ENCODE results near the gene PCDHB11. TPM values are rescaled to one million over a fixed set of nuclear protein-coding genes. Genes with fewer than 3 reads are reported as not detected.
A peak's percentile ranks its signal among the peaks of the same experiment; 100 is the strongest.
"Not testable (repeated sequence)": the region's sequence is repeated elsewhere in the genome, so short reads cannot be mapped to it uniquely, and the experiment has no call there.

The PCDHB11 gene
- polyA plus RNA-seq, 3 donors, result not detected

GRCh38 chr5:141152096-141152495 is 47.3 kb upstream of the PCDHB11 start:
- H3K9me3 Mint-ChIP-seq, result peaks cover 36 to 59% (median 50%) of the 10 kb centered on the region in 7 donors

DNA sequence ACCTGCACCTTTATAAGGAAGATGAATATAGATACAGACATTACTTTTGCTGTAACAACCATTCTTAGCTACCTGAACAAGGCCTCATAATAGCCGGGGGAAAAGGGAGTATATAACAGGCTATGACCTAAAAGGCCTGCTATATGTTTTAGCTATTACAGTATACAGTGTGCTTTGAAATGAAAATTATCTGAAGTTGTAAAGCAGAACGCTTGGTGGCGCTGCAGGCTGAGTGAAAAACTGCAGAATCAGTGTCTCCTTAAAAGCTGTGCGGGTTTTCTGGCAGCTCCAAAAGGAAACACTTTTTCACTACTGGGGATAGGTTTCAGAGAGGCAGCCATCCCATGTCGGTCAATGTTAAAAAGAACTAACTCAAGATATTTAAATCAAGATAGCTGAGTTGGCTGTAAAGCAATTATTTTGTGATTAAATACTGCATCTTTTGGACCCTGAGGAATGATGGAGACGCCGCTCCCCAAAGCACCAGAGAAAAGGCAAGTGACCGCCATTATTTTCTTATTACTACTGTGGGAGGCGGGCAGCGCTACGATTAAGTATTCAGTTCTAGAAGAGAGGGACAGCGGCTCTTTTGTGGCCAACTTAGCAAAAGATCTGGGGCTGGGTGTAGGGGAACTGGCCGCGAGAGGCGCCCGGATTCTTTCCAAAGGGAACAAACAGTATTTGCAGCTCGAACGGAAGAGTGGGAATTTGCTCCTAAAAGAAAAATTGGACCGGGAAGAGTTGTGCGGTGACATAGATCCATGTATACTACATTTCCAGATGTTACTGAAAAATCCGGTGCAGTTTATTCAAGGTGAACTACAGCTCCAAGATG is 43.7 kb upstream of the PCDHB11 start:
- Mint-ChIP-seq H3K4me1 (no peaks in the 10 kb centered on the region), H3K36me3 (no peaks in the 10 kb centered on the region), H3K27ac (no peak overlapping the region), H3K4me3 (peak overlapping the region in 1 of 2 donors; percentile 58), H3K27me3 (ENCODE audit: low read depth in 3 of 3) (peaks cover 4 to 30% (median 25%) of the 10 kb centered on the region in 3 donors), H3K9me3 (peaks cover 43 to 67% (median 51%) of the 10 kb centered on the region in 7 donors)
- DNase-seq, result no peak
- no peak overlapping the region for H2AFZ ChIP-seq (ENCODE audit: insufficient read depth, low read depth, low read length, poor library complexity, severe bottlenecking)
- no peak overlapping the region for H3K4me2 ChIP-seq (replicated peaks; ENCODE audit: extremely low read depth, low read length, poor library complexity, severe bottlenecking)
- no peaks in the 10 kb centered on the region for H4K20me1 ChIP-seq (ENCODE audit: insufficient read depth, low read length)
- H3K27me3 ChIP-seq (ENCODE audit: control insufficient read depth in 2 of 2, insufficient read depth in 2 of 2, low read length in 2 of 2), result peaks cover 0 to 9% of the 10 kb centered on the region in 2 donors
- no peak overlapping the region for H3K4me3 ChIP-seq (replicated peaks in 1 of 3; ENCODE audit: low read depth in 2 of 3, low read length in 3 of 3)
- no peaks in the 10 kb centered on the region for H3K4me1 ChIP-seq (ENCODE audit: control insufficient read depth in 1 of 2, insufficient read depth in 2 of 2, low read length in 2 of 2)
- 35% methylated on average over 9 of the region's 21 CpGs for whole genome bisulfite sequencing (ENCODE audit: insufficient coverage)
- no peak overlapping the region for H3K27ac ChIP-seq (ENCODE audit: low read depth in 1 of 2, low read length in 2 of 2)
- intact Hi-C loops (cut with micrococcal nuclease), result no loop called here
- TF ChIP-seq, protein P1, sequence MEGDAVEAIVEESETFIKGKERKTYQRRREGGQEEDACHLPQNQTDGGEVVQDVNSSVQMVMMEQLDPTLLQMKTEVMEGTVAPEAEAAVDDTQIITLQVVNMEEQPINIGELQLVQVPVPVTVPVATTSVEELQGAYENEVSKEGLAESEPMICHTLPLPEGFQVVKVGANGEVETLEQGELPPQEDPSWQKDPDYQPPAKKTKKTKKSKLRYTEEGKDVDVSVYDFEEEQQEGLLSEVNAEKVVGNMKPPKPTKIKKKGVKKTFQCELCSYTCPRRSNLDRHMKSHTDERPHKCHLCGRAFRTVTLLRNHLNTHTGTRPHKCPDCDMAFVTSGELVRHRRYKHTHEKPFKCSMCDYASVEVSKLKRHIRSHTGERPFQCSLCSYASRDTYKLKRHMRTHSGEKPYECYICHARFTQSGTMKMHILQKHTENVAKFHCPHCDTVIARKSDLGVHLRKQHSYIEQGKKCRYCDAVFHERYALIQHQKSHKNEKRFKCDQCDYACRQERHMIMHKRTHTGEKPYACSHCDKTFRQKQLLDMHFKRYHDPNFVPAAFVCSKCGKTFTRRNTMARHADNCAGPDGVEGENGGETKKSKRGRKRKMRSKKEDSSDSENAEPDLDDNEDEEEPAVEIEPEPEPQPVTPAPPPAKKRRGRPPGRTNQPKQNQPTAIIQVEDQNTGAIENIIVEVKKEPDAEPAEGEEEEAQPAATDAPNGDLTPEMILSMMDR (IDR thresholded peaks at IDR 0.05), result no peak
- H3K9ac ChIP-seq (ENCODE audit: insufficient read depth, low read length, poor library complexity, severe bottlenecking), result no peak overlapping the region
- no peaks in the 10 kb centered on the region for H3K79me2 ChIP-seq (ENCODE audit: insufficient read depth, low read length)
- no peaks in the 10 kb centered on the region for H3K36me3 ChIP-seq (replicated peaks in 1 of 2; ENCODE audit: control insufficient read depth in 1 of 2, insufficient read depth in 2 of 2, low read length in 2 of 2)
- peaks cover 48 to 54% of the 10 kb centered on the region in 2 donors for H3K9me3 ChIP-seq (replicated peaks in 1 of 2; ENCODE audit: control insufficient read depth in 1 of 2, insufficient read depth in 1 of 2, low read length in 2 of 2)

More at GRCh38 chr5:141152096-141152495, 47.3 kb upstream of the PCDHB11 start:
- WGBS (ENCODE audit: insufficient coverage), result 32% methylated on average over 27 of the region's 36 CpGs
- peaks cover 47 to 58% of the 10 kb centered on the region in 2 donors for H3K9me3 ChIP-seq (replicated peaks in 1 of 2; ENCODE audit: control insufficient read depth in 1 of 2, insufficient read depth in 1 of 2, low read length in 2 of 2)
- H3K4me3 Mint-ChIP-seq; H3K79me2 ChIP-seq (ENCODE audit: insufficient read depth, low read length); DNase-seq; H3K4me3 ChIP-seq (replicated peaks in 1 of 3; ENCODE audit: low read depth in 2 of 3, low read length in 3 of 3); H3K4me2 ChIP-seq (replicated peaks; ENCODE audit: extremely low read depth, low read length, poor library complexity, severe bottlenecking); H2AFZ ChIP-seq (ENCODE audit: insufficient read depth, low read depth, low read length, poor library complexity, severe bottlenecking); H3K9ac ChIP-seq (ENCODE audit: insufficient read depth, low read length, poor library complexity, severe bottlenecking); H3K27ac Mint-ChIP-seq; H3K4me1 ChIP-seq (ENCODE audit: control insufficient read depth in 1 of 2, insufficient read depth in 2 of 2, low read length in 2 of 2); H3K36me3 Mint-ChIP-seq; H3K27me3 ChIP-seq (ENCODE audit: control insufficient read depth in 2 of 2, insufficient read depth in 2 of 2, low read length in 2 of 2); H4K20me1 ChIP-seq (ENCODE audit: insufficient read depth, low read length); intact Hi-C loops (cut with micrococcal nuclease); H3K27ac ChIP-seq (ENCODE audit: low read depth in 1 of 2, low read length in 2 of 2); H3K4me1 Mint-ChIP-seq; H3K36me3 ChIP-seq (replicated peaks in 1 of 2; ENCODE audit: control insufficient read depth in 1 of 2, insufficient read depth in 2 of 2, low read length in 2 of 2): not testable (repeated sequence)
- peaks cover 4 to 27% (median 22%) of the 10 kb centered on the region in 3 donors for H3K27me3 Mint-ChIP-seq (ENCODE audit: low read depth in 3 of 3)

- H3K4me1 Mint-ChIP-seq; H3K27ac Mint-ChIP-seq; H3K4me2 ChIP-seq (replicated peaks; ENCODE audit: extremely low read depth, low read length, poor library complexity, severe bottlenecking); intact Hi-C loops (cut with micrococcal nuclease); H3K36me3 ChIP-seq (replicated peaks in 1 of 2; ENCODE audit: control insufficient read depth in 1 of 2, insufficient read depth in 2 of 2, low read length in 2 of 2); H3K9ac ChIP-seq (ENCODE audit: insufficient read depth, low read length, poor library complexity, severe bottlenecking); H3K27me3 ChIP-seq (ENCODE audit: control insufficient read depth in 2 of 2, insufficient read depth in 2 of 2, low read length in 2 of 2); H3K36me3 Mint-ChIP-seq; H3K79me2 ChIP-seq (ENCODE audit: insufficient read depth, low read length); H3K27ac ChIP-seq (ENCODE audit: low read depth in 1 of 2, low read length in 2 of 2); H2AFZ ChIP-seq (ENCODE audit: insufficient read depth, low read depth, low read length, poor library complexity, severe bottlenecking); H3K4me1 ChIP-seq (ENCODE audit: control insufficient read depth in 1 of 2, insufficient read depth in 2 of 2, low read length in 2 of 2); H3K4me3 Mint-ChIP-seq; H3K4me3 ChIP-seq (replicated peaks in 1 of 3; ENCODE audit: low read depth in 2 of 3, low read length in 3 of 3); H4K20me1 ChIP-seq (ENCODE audit: insufficient read depth, low read length); DNase-seq: not testable (repeated sequence)
- peaks cover 2 to 20% (median 19%) of the 10 kb centered on the region in 3 donors for H3K27me3 Mint-ChIP-seq (ENCODE audit: low read depth in 3 of 3)
- peaks cover 30 to 53% (median 36%) of the 10 kb centered on the region in 7 donors for H3K9me3 Mint-ChIP-seq
- 37% methylated on average over 27 of the region's 38 CpGs for WGBS (ENCODE audit: insufficient coverage)
- peaks cover 35 to 40% of the 10 kb centered on the region in 2 donors for H3K9me3 ChIP-seq (replicated peaks in 1 of 2; ENCODE audit: control insufficient read depth in 1 of 2, insufficient read depth in 1 of 2, low read length in 2 of 2)
These were observed 42.1 kb upstream of the PCDHB11 start for GRCh38 chr5:141157356-141157755.

GRCh38 chr5:141157901-141158300 is 41.5 kb upstream of the PCDHB11 start:
- H3K9me3 ChIP-seq (replicated peaks in 1 of 2; ENCODE audit: control insufficient read depth in 1 of 2, insufficient read depth in 1 of 2, low read length in 2 of 2), result peaks cover 34 to 38% of the 10 kb centered on the region in 2 donors
- intact Hi-C loops (cut with micrococcal nuclease); H3K36me3 ChIP-seq (replicated peaks in 1 of 2; ENCODE audit: control insufficient read depth in 1 of 2, insufficient read depth in 2 of 2, low read length in 2 of 2); H3K79me2 ChIP-seq (ENCODE audit: insufficient read depth, low read length); DNase-seq; H3K36me3 Mint-ChIP-seq; H3K4me2 ChIP-seq (replicated peaks; ENCODE audit: extremely low read depth, low read length, poor library complexity, severe bottlenecking); H3K4me3 ChIP-seq (replicated peaks in 1 of 3; ENCODE audit: low read depth in 2 of 3, low read length in 3 of 3); H3K9ac ChIP-seq (ENCODE audit: insufficient read depth, low read length, poor library complexity, severe bottlenecking); H3K4me1 ChIP-seq (ENCODE audit: control insufficient read depth in 1 of 2, insufficient read depth in 2 of 2, low read length in 2 of 2); H3K27ac Mint-ChIP-seq; H3K27ac ChIP-seq (ENCODE audit: low read depth in 1 of 2, low read length in 2 of 2); H4K20me1 ChIP-seq (ENCODE audit: insufficient read depth, low read length); H3K4me1 Mint-ChIP-seq; H3K27me3 ChIP-seq (ENCODE audit: control insufficient read depth in 2 of 2, insufficient read depth in 2 of 2, low read length in 2 of 2); H2AFZ ChIP-seq (ENCODE audit: insufficient read depth, low read depth, low read length, poor library complexity, severe bottlenecking): not testable (repeated sequence)
- peak overlapping the region in 1 of 2 donors; percentile 15 for H3K4me3 Mint-ChIP-seq
- H3K27me3 Mint-ChIP-seq (ENCODE audit: low read depth in 3 of 3), result peaks cover 2 to 19% (median 18%) of the 10 kb centered on the region in 3 donors
- 39% methylated on average over 20 of the region's 28 CpGs for WGBS (ENCODE audit: insufficient coverage)
- peaks cover 30 to 53% (median 34%) of the 10 kb centered on the region in 7 donors for H3K9me3 Mint-ChIP-seq
